Kidney glomerular epithelial cell (primary cell): ENCODE data around the gene EP400.

Source experiments
- DNase-seq: peaks from one replicate; lab custom pipeline; 2025; lab: John Stamatoyannopoulos, UW

EP400 gene

GRCh38 chr12:131987552-131987951, 37.8 kb downstream of the EP400 start:
- DNase-seq, result no peak

GRCh38 chr12:131988054-131988796, 38.5 kb downstream of the EP400 start:
- DNase-seq, result no peak

- no peak for DNase-seq
These were observed 39.3 kb downstream of the EP400 start for GRCh38 chr12:131989021-131989420.

- peak; percentile 14 for DNase-seq
These were observed 40.6 kb downstream of the EP400 start for GRCh38 chr12:131990066-131990979.

- DNase-seq, result no peak
These were observed 41.2 kb downstream of the EP400 start for GRCh38 chr12:131990980-131991305.

GRCh38 chr12:131991816-131992430, 42.2 kb downstream of the EP400 start:
- no peak for DNase-seq

GRCh38 chr12:131994589-131994988, 44.8 kb downstream of the EP400 start:
- no peak for DNase-seq

GRCh38 chr12:132000286-132000872, 50.6 kb downstream of the EP400 start:
- no peak for DNase-seq

GRCh38 chr12:132003846-132004245, 54.1 kb downstream of the EP400 start:
- peak; percentile 38 for DNase-seq

- no peak for DNase-seq
These were observed 55.2 kb downstream of the EP400 start for GRCh38 chr12:132004946-132005345.

- DNase-seq, result no peak
These were observed 56.4 kb downstream of the EP400 start for GRCh38 chr12:132006056-132006680.

- no peak for DNase-seq
These were observed 57.3 kb downstream of the EP400 start for GRCh38 chr12:132007041-132007440.

GRCh38 chr12:132009336-132009859, 59.7 kb downstream of the EP400 start:
- DNase-seq, result no peak

GRCh38 chr12:132012919-132013568, 63.3 kb downstream of the EP400 start:
- no peak for DNase-seq

GRCh38 chr12:132014092-132014914, 64.6 kb downstream of the EP400 start:
- DNase-seq, result no peak

GRCh38 chr12:132014915-132015280, 65.2 kb downstream of the EP400 start:
- no peak for DNase-seq

- no peak for DNase-seq
These were observed 66.1 kb downstream of the EP400 start for GRCh38 chr12:132015686-132016430.

- DNase-seq, result no peak
These were observed 68.6 kb downstream of the EP400 start for GRCh38 chr12:132018193-132018916.

- DNase-seq, result no peak
These were observed 70.1 kb downstream of the EP400 start for GRCh38 chr12:132019891-132020290.
